ENCODE measurements around the gene ADAMTS6.

Gene ADAMTS6

GRCh38 chr5:65271906-65272305 lies 209.8 kb downstream of the ADAMTS6 start:
- no peak for DNase-seq (ENCODE audit: low read depth in 1 of 2, low spot score in 1 of 2)
- no peak for TF ChIP-seq POLR2AphosphoS5 (IDR thresholded peaks at IDR 0.05; ENCODE audit: low read depth)
- TF ChIP-seq REST (IDR thresholded peaks at IDR 0.05; ENCODE audit: insufficient replicate concordance, low read depth) = no peak
- no peak for TF ChIP-seq SPI1 (IDR thresholded peaks at IDR 0.05; ENCODE audit: borderline replicate concordance, low read depth)
- no peak for TF ChIP-seq CTCF (IDR thresholded peaks at IDR 0.05; ENCODE audit: insufficient read depth, low read length)
- TF ChIP-seq GABPA (IDR thresholded peaks at IDR 0.05; ENCODE audit: low read depth) = no peak
- Histone ChIP-seq H3K27ac (replicated peaks) (no peak overlapping the region), H3K27me3 (ENCODE audit: insufficient read depth, poor library complexity, severe bottlenecking) (no peaks in the 10 kb centered on the region), H3K4me3 (replicated peaks; ENCODE audit: insufficient read depth, low read length) (no peak overlapping the region)

GRCh38 chr5:65268525-65268924 lies 213.2 kb downstream of the ADAMTS6 start:
- H3K4me3 ChIP-seq (replicated peaks; ENCODE audit: insufficient read depth, low read length) = no peak overlapping the region
- no peak for DNase-seq (ENCODE audit: low read depth in 1 of 2, low spot score in 1 of 2)
- H3K27me3 ChIP-seq (ENCODE audit: insufficient read depth, poor library complexity, severe bottlenecking) = no peaks in the 10 kb centered on the region
- H3K27ac ChIP-seq (replicated peaks) = no peak overlapping the region
- TF ChIP-seq POLR2AphosphoS5 (IDR thresholded peaks at IDR 0.05; ENCODE audit: low read depth) = no peak
- TF ChIP-seq GABPA (IDR thresholded peaks at IDR 0.05; ENCODE audit: low read depth) = no peak
- no peak for TF ChIP-seq CTCF (IDR thresholded peaks at IDR 0.05; ENCODE audit: insufficient read depth, low read length)

GRCh38 chr5:65264420-65264819 lies 217.3 kb downstream of the ADAMTS6 start:
- Histone ChIP-seq H3K27ac (replicated peaks) (no peak overlapping the region), H3K27me3 (ENCODE audit: insufficient read depth, poor library complexity, severe bottlenecking) (no peaks in the 10 kb centered on the region), H3K4me3 (replicated peaks; ENCODE audit: insufficient read depth, low read length) (no peak overlapping the region)
- TF ChIP-seq SPI1 (IDR thresholded peaks at IDR 0.05; ENCODE audit: borderline replicate concordance, low read depth) (no peak), POLR2AphosphoS5 (IDR thresholded peaks at IDR 0.05; ENCODE audit: low read depth) (no peak), CTCF (IDR thresholded peaks at IDR 0.05; ENCODE audit: insufficient read depth, low read length) (no peak), REST (IDR thresholded peaks at IDR 0.05; ENCODE audit: insufficient replicate concordance, low read depth) (no peak), GABPA (IDR thresholded peaks at IDR 0.05; ENCODE audit: low read depth) (no peak)
- DNase-seq (ENCODE audit: low read depth in 1 of 2, low spot score in 1 of 2) = no peak

- H3K27ac ChIP-seq (replicated peaks) = no peak overlapping the region
- no peak overlapping the region for H3K4me3 ChIP-seq (replicated peaks; ENCODE audit: insufficient read depth, low read length)
- TF ChIP-seq REST (IDR thresholded peaks at IDR 0.05; ENCODE audit: insufficient replicate concordance, low read depth) (no peak), POLR2AphosphoS5 (IDR thresholded peaks at IDR 0.05; ENCODE audit: low read depth) (no peak), CTCF (IDR thresholded peaks at IDR 0.05; ENCODE audit: insufficient read depth, low read length) (no peak), SPI1 (IDR thresholded peaks at IDR 0.05; ENCODE audit: borderline replicate concordance, low read depth) (no peak)
- DNase-seq (ENCODE audit: low read depth in 1 of 2, low spot score in 1 of 2) = no peak
- no peaks in the 10 kb centered on the region for H3K27me3 ChIP-seq (ENCODE audit: insufficient read depth, poor library complexity, severe bottlenecking)
Measured at GRCh38 chr5:65263321-65263720, 218.4 kb downstream of the ADAMTS6 start.
